Suprapubic skin (tissue), 4 donors: ENCODE results near the gene CHAC1.

Experiments used
- EP300 ChIP-seq: sonication (generic); formaldehyde crosslinking; IDR thresholded peaks from one replicate; pipeline ENCODE4 v1.6.1; 2017; ENCODE audit warnings: antibody characterized with exemption
- POLR2A ChIP-seq, 2 donors: fragments of 450-650 bp; IDR thresholded peaks; one replicate each; pipeline ENCODE4 v1.6.1; 2017; ENCODE audit warnings: antibody characterized with exemption in 2 of 2, mild to moderate bottlenecking in 2 of 2, moderate library complexity in 2 of 2
- POLR2AphosphoS5 ChIP-seq, 3 donors: sonication (generic); formaldehyde crosslinking; IDR thresholded peaks; one replicate each; pipeline ENCODE4 v1.6.1; 2017; ENCODE audit warnings: antibody characterized with exemption in 3 of 3
- TF ChIP-seq, protein P1 (sequence below), 2 donors: fragments of 200-600 bp in 1 of 2; fragments of 450-650 bp in 1 of 2; sonication (generic) in 1 of 2; IDR thresholded peaks; one replicate each; pipeline ENCODE4 v1.5.1; 2016 to 2019; ENCODE audit warnings: antibody characterized with exemption in 2 of 2, mild to moderate bottlenecking in 1 of 2, moderate library complexity in 1 of 2

DNA sequence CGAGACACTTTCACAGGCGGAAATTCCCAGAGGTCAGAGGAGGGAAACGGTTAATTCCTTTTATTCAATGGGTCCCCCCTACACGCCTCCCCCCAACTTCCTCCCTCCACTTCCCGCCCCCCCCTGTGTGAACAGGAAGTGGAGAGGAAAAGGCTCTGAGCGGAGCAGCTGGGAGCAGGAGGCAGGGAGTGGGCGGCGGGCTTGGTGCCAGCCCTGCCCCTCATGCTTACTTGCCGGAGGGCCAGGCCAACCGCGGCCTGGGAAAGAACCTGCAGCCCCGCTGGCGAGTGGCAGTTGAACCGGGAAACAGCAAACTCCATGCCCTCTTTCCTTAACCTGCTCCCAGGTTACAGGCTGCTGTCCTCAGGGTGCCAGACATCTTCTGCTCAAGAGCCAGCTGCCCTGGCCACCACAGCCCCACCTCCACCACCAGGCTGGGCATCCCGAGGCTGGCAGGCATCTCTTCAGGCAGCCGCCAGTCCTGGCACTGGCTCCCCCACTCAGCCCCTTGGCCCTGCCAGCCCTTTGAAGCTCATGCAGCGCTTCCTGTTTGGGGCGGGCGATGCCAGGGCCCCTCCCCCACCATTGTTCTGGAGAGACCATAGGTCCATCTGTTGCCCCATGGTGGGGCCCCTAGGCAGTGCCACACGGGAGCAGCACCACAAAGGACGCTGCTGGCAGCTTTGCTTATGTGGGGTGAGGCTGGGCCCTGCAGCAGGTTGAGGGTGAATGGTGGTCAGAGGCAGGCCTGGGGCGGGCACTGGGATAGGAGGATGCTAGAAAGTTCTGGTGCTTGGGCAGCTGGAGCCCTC lies 46.1 kb upstream of the CHAC1 start:
- no peak for TF ChIP-seq POLR2A (IDR thresholded peaks at IDR 0.05)
- TF ChIP-seq, protein P1, sequence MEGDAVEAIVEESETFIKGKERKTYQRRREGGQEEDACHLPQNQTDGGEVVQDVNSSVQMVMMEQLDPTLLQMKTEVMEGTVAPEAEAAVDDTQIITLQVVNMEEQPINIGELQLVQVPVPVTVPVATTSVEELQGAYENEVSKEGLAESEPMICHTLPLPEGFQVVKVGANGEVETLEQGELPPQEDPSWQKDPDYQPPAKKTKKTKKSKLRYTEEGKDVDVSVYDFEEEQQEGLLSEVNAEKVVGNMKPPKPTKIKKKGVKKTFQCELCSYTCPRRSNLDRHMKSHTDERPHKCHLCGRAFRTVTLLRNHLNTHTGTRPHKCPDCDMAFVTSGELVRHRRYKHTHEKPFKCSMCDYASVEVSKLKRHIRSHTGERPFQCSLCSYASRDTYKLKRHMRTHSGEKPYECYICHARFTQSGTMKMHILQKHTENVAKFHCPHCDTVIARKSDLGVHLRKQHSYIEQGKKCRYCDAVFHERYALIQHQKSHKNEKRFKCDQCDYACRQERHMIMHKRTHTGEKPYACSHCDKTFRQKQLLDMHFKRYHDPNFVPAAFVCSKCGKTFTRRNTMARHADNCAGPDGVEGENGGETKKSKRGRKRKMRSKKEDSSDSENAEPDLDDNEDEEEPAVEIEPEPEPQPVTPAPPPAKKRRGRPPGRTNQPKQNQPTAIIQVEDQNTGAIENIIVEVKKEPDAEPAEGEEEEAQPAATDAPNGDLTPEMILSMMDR (IDR thresholded peaks at IDR 0.05), result no peak
- peak in 1 of 3 donors; percentile 24 for TF ChIP-seq POLR2AphosphoS5 (IDR thresholded peaks at IDR 0.05)
- TF ChIP-seq EP300, result no peak
